NCI-H510A treated with DMSO at 0.1 percent for 48 hours (cell line): Measurements from ENCODE around the gene COMMD4.
"Not testable (repeated sequence)": the region's sequence is repeated elsewhere in the genome, so short reads cannot be mapped to it uniquely, and the experiment has no call there.

Source experiments
- DNase-seq: peaks from one replicate; lab custom pipeline; 2025; lab: John Stamatoyannopoulos, UW

COMMD4 gene

DNA sequence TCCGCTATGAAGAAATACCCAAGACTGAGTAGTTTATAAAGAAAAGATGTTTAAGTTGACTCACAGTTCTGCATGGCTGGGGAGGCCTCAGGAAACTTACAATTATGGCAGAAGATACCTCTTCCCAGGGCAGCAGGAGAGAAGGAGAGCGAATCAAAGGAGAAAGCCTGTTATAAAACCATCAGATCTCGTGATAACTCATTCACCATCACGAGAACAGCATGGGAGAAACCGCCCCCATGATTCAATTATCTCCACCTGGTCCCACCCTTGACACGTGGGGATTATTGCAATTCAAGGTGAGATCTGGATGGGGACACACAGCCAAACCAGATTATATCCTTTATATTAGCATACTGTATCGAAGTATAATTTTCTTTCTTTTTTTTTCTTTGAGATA lies 3.8 kb upstream of the COMMD4 start:
- DNase-seq = not testable (repeated sequence)

DNA sequence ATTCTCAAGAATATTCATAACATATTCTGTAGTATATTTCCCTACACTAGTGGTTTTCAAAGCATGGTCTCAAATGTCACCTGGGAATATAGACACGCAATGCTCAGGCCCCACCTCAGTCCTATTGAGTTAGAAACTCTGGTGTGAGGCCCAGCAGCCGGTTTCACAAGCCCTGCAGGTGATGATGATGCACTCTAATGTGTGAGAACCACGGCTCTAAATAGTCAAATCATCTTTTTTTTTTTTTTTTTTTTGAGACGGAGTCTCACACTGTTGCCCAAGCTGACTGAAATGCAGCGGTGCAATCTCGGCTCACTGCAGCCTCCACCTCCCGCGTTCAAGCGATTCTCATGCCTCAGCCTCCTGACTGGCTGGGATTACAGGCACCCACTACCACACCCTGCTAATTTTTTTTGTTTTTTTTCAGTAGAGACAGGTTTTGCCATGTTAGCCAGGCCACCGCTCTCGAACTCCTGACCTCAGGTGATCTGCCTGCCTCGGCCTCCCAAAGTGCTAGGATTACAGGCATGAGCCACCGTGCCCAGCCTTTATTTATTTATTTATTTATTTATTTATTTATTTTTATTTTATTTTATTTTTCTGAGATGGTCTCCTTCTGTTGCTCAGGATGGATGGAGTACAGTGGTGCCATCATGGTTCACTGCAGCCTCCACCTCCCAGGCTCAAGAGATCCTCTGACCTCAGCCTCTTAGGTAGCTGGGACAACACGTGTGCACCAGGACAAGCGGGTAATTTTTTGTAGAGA lies 2.0 kb upstream of the COMMD4 start:
- not testable (repeated sequence) for DNase-seq

DNA sequence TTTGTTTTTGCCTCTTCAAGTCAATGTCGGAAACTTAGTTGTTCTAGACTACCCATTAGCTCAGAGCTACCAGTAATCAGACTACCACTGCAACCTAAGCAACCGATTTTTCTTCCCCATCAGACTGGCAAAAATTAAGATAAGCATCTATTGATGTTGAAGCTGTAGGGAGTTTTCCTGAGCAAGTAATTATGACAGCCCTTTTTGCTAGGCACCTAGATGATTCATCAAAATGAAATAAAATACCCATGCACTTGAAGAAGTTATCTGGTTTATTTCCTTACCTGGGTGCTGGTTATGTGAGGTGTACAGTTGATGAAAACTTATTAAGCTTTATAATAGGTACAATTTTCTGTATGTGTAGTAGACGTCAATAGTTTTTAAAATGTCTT lies 554 bp upstream of the COMMD4 start:
- no peak for DNase-seq

DNA sequence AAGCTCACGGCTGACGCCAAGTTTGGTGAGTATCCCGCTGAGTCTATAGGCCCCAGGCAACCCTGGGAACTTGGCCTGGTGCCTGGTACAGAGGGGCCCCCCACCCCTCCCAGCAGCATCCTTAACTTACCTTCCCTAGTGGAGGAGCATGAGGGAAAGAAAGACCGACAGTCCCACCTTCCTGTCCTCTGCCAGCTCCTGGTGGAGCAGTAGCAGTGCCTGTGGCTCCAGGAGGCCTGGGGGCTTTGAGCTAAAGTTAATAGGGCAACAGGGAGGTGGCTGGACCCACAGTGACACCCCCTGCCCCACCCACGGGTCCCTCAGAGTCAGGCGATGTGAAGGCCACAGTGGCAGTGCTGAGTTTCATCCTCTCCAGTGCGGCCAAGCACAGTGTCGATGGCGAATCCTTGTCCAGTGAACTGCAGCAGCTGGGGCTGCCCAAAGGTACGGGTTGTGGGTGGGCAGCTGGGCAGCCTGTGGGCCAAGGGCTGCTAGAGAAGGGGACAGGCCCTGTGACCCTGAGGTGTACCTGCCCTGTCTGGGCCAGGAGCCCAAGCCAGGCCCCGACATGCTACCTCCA lies 2.9 kb downstream of the COMMD4 start:
- no peak for DNase-seq

DNA sequence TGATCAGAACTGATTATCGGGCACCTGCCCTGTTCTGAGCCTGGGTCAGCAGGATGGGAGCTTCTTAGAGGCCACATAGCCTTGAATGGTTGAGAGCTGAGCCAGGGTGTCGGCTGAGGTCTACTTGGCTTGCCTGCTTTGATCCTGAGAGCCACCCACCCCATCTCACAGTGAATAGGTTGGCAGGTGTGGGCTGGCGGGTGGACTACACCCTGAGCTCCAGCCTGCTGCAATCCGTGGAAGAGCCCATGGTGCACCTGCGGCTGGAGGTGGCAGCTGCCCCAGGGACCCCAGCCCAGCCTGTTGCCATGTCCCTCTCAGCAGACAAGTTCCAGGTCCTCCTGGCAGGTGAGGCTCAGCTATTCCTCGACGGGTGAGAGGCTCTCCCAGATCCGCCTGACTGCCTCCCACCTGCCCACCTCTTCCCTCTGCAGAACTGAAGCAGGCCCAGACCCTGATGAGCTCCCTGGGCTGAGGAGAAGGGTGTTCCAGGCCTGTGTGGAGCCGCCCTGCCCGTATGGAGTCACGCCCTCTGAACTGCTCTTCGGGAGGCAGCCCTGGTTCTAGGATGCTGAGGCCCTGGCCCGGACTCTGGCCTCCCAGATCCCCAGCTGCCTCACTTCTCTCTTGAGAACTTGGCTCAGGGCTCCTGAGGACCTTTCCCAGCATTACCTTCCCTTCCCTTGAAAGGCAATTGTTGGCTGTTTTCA lies 3.8 kb downstream of the COMMD4 start:
- no peak for DNase-seq

DNA sequence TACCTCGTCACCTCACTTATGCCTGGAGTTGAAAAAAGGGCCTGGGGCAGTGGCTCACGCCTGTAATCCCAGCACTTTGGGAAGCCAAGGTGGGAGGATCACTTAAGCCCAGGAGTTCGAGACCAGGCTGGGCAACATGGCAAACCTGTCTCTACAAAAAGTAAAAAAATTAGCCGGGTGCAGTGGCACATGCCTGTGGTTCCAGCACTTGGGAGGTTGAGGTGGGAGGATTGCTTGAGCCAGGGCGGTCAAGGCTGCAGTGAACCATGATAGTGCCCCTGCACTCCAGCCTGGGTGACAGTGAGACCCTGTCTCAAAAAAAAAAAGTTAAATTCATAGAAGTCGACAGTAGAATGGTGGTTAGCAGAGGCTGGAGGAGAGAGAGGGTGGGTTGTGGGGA lies 6.4 kb downstream of the COMMD4 start:
- DNase-seq = no peak

DNA sequence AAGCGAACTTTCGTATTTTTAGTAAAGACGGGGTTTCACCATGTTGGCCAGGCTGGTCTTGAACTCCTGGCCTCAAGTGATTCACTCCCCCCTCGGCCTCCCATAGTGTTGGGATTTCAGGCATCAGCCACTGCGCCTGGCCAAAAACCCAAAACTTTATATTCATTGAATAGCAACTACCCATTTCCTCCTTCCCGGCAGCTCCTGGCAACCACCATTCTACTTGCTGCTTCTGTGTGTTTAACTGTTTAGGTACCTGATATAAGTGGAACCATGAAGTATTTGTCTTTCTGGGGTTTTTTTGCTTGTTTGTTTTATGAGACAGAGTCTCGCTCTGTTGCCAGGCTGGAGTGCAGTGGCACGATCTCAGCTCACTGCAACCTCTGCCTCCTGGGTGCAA lies 8.1 kb downstream of the COMMD4 start:
- not testable (repeated sequence) for DNase-seq

DNA sequence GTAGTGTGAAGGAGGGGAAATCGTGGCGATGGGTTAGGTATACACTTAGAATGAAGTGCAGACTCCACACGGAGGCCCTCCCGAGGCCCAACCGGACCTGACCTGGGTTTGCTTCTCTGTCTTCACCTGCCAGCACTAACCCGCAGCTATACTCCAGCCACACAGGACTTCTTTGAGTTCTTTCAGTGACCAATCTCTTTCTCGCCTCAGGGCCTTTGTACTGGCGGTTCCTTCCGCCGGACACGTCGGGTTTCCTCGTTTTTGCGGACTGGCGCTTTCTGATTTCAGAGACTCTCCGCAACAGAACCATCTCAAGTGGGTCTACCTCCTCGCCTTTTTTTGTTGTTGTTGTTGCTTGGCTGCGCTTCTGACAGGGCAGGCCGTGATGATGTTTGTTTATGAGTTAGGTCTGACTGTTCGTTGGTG lies 10.9 kb downstream of the COMMD4 start, which contains the start of gene NEIL1:
NEIL1 (plus strand) TSS at position 244 of the 426 bp plus-strand sequence. CDS start 1,867 bp downstream, outside the sequence.
- peak; percentile 55 for DNase-seq

DNA sequence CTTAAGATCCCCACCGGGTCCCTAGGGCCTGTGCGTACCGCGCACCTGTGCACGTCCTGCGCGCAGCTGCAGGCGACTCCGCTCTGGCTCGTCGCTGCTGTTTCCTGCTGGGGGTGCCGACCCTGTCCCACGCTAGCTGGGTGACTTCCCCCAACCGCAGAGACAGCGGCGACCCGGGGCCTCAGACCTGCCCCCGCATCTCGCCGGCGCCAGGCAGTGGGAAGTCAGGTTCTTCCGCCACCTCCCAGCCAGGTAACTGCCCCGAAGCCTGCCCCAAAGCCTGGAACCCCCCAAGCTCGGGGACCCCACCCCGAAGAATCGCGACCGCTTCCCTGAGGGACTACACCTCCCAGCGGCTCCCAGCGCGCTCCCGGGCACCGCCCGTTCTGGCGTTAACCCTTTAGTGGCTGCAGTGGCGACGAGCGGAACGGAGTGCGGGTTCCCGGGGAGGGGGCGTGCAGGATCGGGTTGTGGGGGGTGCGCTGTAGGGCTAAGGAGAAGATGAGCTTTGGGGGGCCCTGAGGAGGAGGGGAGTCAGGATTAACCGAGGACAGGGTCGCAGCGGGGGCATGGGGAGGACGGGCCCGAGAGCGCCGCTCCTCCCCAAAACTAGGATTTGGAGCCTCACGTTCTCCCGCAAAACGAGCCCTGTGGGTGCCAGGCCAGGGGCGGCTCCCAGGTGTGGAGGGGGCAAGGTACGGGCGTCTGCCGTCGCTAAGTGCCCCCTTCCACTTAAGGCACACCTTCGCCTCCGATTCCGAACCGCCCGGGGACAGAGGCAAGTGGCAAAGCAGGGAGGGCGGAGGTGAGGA lies 11.6 kb downstream of the COMMD4 start:
- DNase-seq = peak; percentile 24

DNA sequence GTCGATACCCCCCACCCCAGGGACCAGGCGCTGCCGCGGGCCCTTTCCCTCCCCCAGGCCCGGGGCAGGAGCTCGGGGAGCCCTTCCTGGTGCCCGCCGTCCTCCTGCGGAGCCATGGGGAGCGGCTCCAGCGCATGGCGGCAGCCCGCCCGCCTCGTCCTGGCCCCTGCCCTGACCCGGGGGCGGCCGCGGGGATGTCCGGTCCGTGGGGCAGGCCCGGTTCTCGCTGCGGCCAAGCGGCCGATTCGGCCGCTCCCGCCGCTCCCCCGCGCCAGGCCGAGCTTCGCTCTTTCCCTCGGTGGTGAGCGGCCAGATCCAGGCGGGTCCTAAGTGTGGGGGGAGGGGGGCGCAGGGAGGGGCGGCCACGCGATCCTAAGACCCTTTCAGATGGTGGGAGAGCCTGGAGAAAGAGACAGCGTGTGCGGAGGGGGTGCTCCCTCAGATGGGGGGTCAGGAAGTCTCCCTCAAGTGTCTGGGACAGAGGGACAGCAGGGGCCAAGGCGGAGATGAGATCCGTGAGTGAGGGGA lies 12.2 kb downstream of the COMMD4 start:
- no peak for DNase-seq

DNA sequence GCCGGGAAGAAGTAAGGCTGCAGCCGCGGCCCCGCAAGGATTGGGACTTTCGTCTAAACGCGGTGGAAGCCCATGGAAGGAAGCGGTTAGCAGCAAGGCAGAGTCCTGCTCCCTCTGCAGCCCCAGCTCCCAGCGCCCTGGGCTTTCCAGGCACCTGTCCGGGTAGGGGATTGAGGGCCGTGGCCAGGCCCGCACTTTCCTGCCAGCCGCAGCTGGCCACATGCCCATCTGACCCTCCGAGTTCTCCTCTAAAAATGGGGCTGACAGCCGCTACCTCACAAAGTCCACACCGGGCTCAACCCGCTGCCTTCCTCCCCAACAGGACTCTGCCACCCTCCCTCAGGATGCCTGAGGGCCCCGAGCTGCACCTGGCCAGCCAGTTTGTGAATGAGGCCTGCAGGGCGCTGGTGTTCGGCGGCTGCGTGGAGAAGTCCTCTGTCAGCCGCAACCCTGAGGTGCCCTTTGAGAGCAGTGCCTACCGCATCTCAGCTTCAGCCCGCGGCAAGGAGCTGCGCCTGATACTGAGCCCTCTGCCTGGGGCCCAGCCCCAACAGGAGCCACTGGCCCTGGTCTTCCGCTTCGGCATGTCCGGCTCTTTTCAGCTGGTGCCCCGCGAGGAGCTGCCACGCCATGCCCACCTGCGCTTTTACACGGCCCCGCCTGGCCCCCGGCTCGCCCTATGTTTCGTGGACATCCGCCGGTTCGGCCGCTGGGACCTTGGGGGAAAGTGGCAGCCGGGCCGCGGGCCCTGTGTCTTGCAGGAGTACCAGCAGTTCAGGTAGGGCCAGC lies 12.9 kb downstream of the COMMD4 start:
- DNase-seq = no peak

DNA sequence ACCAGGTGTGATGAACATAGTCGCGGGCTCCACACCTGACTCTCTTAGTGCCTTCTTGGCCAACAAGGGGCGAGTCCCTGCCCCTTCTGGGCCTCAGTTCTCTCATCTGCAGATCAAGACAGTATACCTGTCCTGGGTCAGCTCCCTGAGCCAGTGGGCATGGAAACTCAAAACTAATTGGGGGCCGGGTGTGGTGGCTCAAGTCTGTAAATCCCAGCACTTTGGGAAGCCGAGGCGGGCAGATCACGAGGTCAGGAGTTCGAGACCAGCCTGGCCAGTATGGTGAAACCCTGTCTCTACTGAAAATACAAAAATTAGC lies 13.4 kb downstream of the COMMD4 start:
- DNase-seq = not testable (repeated sequence)

DNA sequence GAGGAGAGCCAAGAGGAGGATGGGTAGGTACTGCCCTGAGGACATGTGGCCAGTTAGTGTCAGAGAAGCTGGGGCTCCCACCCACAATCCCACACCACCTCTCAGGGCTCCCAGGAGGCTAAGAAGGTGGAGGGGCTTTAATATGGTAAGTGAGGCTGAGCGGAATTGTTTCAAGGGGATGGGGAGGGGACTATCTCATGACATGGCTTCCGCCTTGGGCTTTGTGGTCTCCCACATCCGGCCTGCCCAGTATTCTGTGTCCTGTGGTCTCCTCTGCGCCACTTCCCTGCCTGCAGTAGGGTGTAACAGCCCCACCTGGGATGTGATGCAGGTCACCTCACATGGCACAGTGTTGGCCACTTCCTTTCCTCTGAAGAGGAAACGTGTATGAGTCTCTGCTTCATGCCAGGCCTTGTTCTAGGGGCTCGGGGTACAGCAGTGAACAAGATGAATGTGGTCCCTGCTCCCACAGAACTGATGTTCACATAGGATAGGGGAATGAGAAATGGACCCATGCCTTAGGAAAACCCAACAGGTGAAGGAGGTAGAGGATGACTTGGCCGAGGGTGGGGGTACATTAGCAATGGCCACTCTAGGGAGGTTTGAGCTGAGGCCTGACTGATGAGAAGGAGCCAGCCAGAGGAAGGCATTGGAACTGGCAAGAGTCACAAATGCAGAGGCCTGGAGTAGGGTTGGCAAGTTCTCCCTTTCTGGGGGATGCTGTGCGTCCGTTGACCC lies 14.2 kb downstream of the COMMD4 start:
- no peak for DNase-seq

DNA sequence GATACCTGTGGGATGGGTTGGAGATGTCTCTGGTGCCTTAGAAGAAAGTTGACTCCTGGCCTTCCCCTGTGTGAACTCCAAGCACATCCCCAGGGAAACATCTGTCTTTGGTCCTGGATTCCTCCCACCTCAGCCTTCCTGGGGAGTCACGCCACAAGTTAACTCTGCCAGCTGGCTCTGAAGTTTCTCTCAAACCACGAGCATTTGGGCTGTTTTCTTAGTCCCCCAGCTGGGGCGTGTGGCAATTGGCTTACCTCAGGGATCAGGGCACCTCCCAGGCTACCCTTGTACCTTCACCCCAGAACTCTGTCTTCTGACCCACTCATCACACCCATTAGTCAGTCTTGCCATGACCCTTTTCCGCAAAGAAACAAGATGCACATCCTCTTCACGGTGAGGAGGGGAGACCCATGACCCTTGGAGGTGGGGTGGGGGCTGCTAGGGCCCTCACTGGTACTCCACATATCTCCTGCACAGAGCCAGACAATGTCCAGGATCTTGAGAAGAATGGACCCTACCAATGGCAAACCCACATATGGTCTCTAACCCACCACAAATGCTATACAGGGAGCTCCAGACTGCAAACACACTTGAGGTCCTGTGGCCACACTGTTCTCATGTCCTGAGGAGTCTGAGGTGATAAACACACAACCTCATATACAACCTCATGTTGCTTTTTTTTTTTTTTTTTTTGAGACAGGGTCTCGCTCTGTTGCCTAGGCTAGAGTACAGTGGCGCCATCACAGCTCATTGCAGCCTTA lies 14.9 kb downstream of the COMMD4 start:
- no peak for DNase-seq

DNA sequence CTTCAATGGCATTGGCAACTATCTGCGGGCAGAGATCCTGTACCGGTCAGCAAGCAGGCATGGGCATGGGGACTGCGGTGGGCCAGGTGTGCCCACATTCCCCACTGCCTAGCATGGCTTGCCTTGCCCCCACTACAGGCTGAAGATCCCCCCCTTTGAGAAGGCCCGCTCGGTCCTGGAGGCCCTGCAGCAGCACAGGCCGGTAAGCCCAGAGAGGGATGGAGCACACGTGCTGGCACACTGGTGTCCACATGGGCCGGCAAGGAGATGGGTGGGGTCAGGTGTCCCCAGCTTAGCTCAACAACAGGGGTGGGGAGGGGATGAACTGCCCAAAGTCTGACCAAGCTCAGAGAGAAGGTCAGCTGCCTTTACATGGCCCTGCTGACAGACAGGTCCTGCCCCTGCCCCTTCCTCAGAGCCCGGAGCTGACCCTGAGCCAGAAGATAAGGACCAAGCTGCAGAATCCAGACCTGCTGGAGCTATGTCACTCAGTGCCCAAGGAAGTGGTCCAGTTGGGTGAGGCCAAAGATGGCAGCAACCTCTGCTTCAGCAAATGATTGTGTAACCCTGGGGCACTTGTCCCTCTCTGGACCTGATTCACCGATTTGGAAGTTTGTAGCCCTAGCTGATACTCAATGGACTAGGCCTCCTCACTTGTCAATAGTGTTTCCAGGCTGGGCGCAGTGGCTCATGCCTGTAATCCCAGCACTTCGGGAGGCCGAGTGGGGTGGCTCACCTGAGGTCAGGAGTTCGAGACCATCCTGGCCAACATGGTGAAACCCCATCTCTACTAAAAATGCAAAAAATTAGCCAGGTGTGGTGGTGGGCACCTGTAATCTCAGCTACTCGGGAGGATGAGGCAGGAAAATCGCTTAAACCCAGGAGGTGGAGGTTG lies 16.6 kb downstream of the COMMD4 start:
- no peak for DNase-seq

DNA sequence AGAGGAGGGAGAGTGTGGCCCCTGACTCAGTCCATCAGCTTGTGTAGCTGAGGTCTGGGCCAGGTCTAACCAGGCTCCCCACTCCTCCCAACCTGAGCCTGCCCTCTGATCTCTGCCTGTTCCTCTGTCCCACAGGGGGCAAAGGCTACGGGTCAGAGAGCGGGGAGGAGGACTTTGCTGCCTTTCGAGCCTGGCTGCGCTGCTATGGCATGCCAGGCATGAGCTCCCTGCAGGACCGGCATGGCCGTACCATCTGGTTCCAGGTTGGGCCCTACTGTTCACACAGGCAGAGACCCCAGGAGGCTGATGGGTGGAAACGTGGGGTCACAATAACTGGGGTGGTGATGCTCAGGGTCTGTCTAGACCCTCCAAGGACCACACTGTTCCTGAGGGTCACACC lies 17.7 kb downstream of the COMMD4 start:
- no peak for DNase-seq

DNA sequence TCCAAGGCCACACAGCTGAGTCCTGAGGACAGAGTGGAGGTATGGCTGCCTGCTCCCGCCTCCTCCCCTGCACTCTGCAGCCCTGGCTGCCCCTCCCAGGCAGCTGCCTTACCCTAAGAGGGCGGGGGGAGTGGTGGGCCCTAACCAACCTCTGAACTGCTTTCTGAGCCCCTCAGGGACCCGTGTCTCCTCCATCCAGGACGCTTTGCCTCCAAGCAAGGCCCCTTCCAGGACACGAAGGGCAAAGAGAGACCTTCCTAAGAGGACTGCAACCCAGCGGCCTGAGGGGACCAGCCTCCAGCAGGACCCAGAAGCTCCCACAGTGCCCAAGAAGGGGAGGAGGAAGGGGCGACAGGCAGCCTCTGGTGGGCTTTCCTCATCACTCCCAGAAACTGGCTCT lies 18.6 kb downstream of the COMMD4 start:
- DNase-seq = no peak

DNA sequence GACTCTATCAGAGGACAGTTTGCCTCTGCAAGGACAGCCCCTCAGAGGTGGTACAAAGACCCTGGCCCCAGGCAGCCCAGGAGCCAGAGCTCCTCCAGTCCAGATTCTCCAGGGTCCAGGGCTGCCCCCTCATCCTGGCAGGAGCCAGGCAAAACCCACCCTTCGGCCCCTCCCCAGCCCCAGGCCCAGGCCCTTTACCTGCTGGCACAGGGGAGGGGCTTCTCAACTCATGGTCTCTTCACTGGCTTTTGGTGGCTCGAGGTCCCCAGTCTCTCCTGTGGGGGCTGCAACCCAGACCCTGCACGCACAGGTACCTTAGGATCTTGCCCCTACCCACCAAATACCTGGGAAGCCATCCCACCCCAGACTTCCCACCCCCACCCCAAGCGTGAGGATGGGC lies 19.5 kb downstream of the COMMD4 start:
- no peak for DNase-seq

DNA sequence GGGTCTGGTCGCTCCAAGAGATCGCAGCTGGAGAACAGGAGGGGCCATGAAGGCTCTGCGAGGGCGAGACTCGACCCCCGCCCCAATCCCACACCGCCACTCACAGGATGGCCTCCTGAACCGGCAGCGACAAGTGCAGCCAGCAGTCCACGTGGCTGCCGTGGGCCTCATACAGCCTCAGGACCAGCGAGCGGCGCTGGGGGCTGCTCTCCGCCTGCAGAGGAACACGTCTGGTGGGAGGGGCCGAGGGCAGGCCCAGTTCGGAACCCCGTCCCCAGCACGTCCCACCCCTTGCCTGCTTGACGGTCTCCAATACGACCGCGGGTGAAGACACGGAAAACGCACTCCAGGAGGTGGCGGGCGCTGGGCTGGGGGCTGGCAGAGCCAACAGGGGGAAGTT lies 20.1 kb downstream of the COMMD4 start:
- no peak for DNase-seq
